Mucosa of descending colon (tissue), 3 donors: ENCODE results near the gene GNAT1. TPM values are rescaled to one million over a fixed set of nuclear protein-coding genes. Genes with fewer than 3 reads are reported as not detected.

Experiments
- ATAC-seq: fragments of 200-7000 bp; cut with Tn5 transposase; one replicate; pipeline ENCODE4 v1.9.1; 2020; ENCODE audit warnings: mild to moderate bottlenecking, moderate library complexity
- DNase-seq, 3 donors: peaks; one replicate each; pipeline ENCODE4 v3.0.0-alpha.2; 2020
- H3K36me3 ChIP-seq: fragments of 200-600 bp; one replicate; pipeline ENCODE4 v1.8.0; 2021; ENCODE audit warnings: low read depth, mild to moderate bottlenecking
- H3K4me1 ChIP-seq: fragments of 200-600 bp; one replicate; pipeline ENCODE4 v1.8.0; 2021; ENCODE audit warnings: low read depth, mild to moderate bottlenecking
- H3K4me3 ChIP-seq: fragments of 200-600 bp; one replicate; pipeline ENCODE4 v1.8.0; 2021; ENCODE audit warnings: mild to moderate bottlenecking
- H3K9me3 ChIP-seq: fragments of 200-600 bp; one replicate; pipeline ENCODE4 v1.8.0; 2021; ENCODE audit warnings: mild to moderate bottlenecking
- CTCF ChIP-seq: fragments of 200-600 bp; IDR thresholded peaks from one replicate; pipeline ENCODE4 v1.8.0; 2022; ENCODE audit warnings: antibody characterized with exemption, mild to moderate bottlenecking
- intact Hi-C, 2 donors: fragments of 100-400 bp; cut with DNase I in 1 of 2; cut with micrococcal nuclease in 1 of 2; formaldehyde crosslinking; loops; one replicate each; pipeline versions ENCODE4 v1.11.0 to v1.11.1; 2022; cut with DNase I, micrococcal nuclease
- total RNA-seq, 3 donors: library from RNA; stranded (reverse); fragmentation: NEBNext Ultra II Directional in 2 of 3; extraction: Animal tissue kit (Norgen Biotek cat#: 25700) in 2 of 3; gene quantifications; one replicate each; pipeline versions ENCODE4 v1.2.1 to v1.2.4, GENCODE V29; 2021 to 2023
- donor health status: DM: no; HTN: no; CAD: no; lungs with moderate emphysema.
- donor health status: DM: no; HTN: no; CAD: no.
- donor health status: DM: no; HTN: yes; CAD: no.

Gene GNAT1
- total RNA-seq, 3 donors from 2014 or later: not detected

GRCh38 chr3:50214824-50215223 is 23.4 kb downstream of the GNAT1 start:
- ATAC-seq: no peak
- DNase-seq: no peak
- H3K4me3 ChIP-seq: no peak overlapping the region
- no peak for TF ChIP-seq CTCF
- intact Hi-C loops: no loop called here
- no peaks in the 10 kb centered on the region for H3K36me3 ChIP-seq
- H3K4me1 ChIP-seq: no peaks in the 10 kb centered on the region
- H3K9me3 ChIP-seq: no peaks in the 10 kb centered on the region

- H3K9me3 ChIP-seq: no peaks in the 10 kb centered on the region
- intact Hi-C loops: no loop called here
- ATAC-seq (no peak), DNase-seq (no peak)
- no peaks in the 10 kb centered on the region for H3K36me3 ChIP-seq
- no peaks in the 10 kb centered on the region for H3K4me1 ChIP-seq
- no peak for TF ChIP-seq CTCF
- no peak overlapping the region for H3K4me3 ChIP-seq
Measured at GRCh38 chr3:50215529-50215928, 24.1 kb downstream of the GNAT1 start.

DNA sequence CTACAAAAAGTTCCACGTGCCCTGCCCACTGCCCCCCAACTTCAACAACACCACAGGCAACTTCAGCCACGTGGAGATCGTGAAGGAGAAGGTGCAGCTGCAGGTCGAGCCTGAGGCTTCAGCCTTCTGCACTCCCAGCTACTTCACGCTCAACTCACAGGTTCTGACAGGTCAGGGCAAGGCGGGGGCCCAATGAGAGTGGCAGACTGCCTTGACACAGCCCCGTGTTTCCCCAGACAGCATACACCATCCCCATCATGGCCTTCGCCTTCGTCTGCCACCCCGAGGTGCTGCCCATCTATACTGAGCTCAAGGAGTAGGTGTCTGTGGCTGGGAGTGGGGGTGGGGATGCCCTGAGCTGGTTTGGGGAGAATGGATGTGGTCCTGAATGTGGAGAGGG is 26.3 kb downstream of the GNAT1 start:
- intact Hi-C loops: no loop called here
- no peak for DNase-seq
- no peaks in the 10 kb centered on the region for H3K9me3 ChIP-seq
- no peak for ATAC-seq
- H3K4me1 ChIP-seq: no peaks in the 10 kb centered on the region
- no peak for TF ChIP-seq CTCF
- H3K36me3 ChIP-seq: no peaks in the 10 kb centered on the region
- no peak overlapping the region for H3K4me3 ChIP-seq

GRCh38 chr3:50218448-50218847 is 27.0 kb downstream of the GNAT1 start:
- DNase-seq: no peak
- Histone ChIP-seq H3K9me3 (no peaks in the 10 kb centered on the region), H3K4me3 (no peak overlapping the region), H3K36me3 (no peaks in the 10 kb centered on the region), H3K4me1 (no peaks in the 10 kb centered on the region)
- intact Hi-C loops: no loop called here
- TF ChIP-seq CTCF: no peak
- no peak for ATAC-seq

- ATAC-seq (no peak), DNase-seq (no peak)
- Histone ChIP-seq H3K36me3 (no peaks in the 10 kb centered on the region), H3K4me1 (no peaks in the 10 kb centered on the region), H3K4me3 (no peak overlapping the region), H3K9me3 (no peaks in the 10 kb centered on the region)
- no peak for TF ChIP-seq CTCF
- intact Hi-C loops: no loop called here
Measured at GRCh38 chr3:50219285-50219684, 27.9 kb downstream of the GNAT1 start.

DNA sequence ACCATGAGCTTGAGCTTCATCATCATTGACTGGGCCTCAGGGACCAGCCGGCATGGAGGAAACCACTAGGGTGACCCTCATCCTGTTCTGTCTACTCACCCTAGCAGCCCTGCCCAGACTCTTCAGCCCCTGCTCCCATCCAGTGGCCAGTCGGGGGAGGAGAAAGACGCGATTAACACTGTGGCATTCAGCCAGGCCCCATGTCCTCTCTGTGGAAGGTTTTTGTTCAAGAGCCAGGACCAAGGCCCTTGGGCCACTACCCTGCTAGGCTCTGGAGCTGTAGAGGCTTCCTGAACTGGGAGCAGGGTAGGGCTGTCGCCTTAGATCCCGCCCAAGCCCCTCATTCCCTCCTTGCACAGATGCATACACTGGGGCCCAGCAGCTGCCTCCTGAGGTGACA is 28.7 kb downstream of the GNAT1 start:
- ATAC-seq (no peak), DNase-seq (no peak)
- intact Hi-C loops: loop anchor here in 1 of 2 donors (10.0 kb wide), 1 partner anchor 55 kb away; the partner anchor contains the start of gene LSMEM2
- no peaks in the 10 kb centered on the region for H3K36me3 ChIP-seq
- no peak for TF ChIP-seq CTCF
- no peak overlapping the region for H3K4me3 ChIP-seq
- no peaks in the 10 kb centered on the region for H3K4me1 ChIP-seq
- no peaks in the 10 kb centered on the region for H3K9me3 ChIP-seq
